HepG2 (cell line): ENCODE results near the gene HECA. TPM values are rescaled to one million over a fixed set of nuclear protein-coding genes. Genes with fewer than 3 reads are reported as not detected.
A peak's percentile ranks its signal among the peaks of the same experiment; 100 is the strongest.

Experiments
- DMAP1 ChIP-seq: IDR thresholded peaks from 2 replicates; pipeline ENCODE4 v1.6.1; 2016
- FOXK1 ChIP-seq: sonication (generic); formaldehyde crosslinking; IDR thresholded peaks from 2 replicates; pipeline ENCODE4 v1.4.0; 2020; ENCODE audit warnings: low read depth, missing genetic modification reagents, borderline replicate concordance
- HOXA5 ChIP-seq: sonication (generic); formaldehyde crosslinking; IDR thresholded peaks from 2 replicates; pipeline ENCODE4 v1.4.0; 2020; ENCODE audit warnings: missing genetic modification reagents
- ISL2 ChIP-seq: sonication (generic); formaldehyde crosslinking; IDR thresholded peaks from 2 replicates; pipeline ENCODE4 v1.5.0; 2020; ENCODE audit warnings: missing genetic modification reagents
- KLF13 ChIP-seq: sonication (generic); formaldehyde crosslinking; IDR thresholded peaks from 2 replicates; pipeline ENCODE4 v1.4.0; 2020; ENCODE audit warnings: mild to moderate bottlenecking, missing genetic modification reagents
- MATR3 ChIP-seq: sonication (generic); formaldehyde crosslinking; IDR thresholded peaks from 2 replicates; pipeline ENCODE4 v1.4.0; 2020; ENCODE audit warnings: missing genetic modification reagents
- MBNL3 ChIP-seq: fragments of 250-450 bp; sonication (Bioruptor Pico); conservative IDR thresholded peaks from 2 replicates; pipeline ENCODE4 v1.8.0; 2022; ENCODE audit warnings: mild to moderate bottlenecking, inconsistent platforms
- MZF1 ChIP-seq: sonication (generic); formaldehyde crosslinking; IDR thresholded peaks from 2 replicates; pipeline ENCODE4 v1.8.1; 2023; ENCODE audit warnings: mild to moderate bottlenecking, missing genetic modification reagents, borderline replicate concordance
- NCOA2 ChIP-seq: sonication (generic); formaldehyde crosslinking; IDR thresholded peaks from 2 replicates; pipeline ENCODE4 v1.8.0; 2022; ENCODE audit warnings: inconsistent platforms
- NFATC3 ChIP-seq: sonication (generic); formaldehyde crosslinking; IDR thresholded peaks from 2 replicates; pipeline ENCODE4 v1.5.1; 2020; ENCODE audit warnings: mild to moderate bottlenecking, missing genetic modification reagents
- NFE2 ChIP-seq: sonication (generic); formaldehyde crosslinking; IDR thresholded peaks from 2 replicates; pipeline ENCODE4 v1.4.0; 2020; ENCODE audit warnings: missing genetic modification reagents
- NFIC ChIP-seq: IDR thresholded peaks from 2 replicates; pipeline ENCODE4 v1.6.1; 2012; ENCODE audit warnings: mild to moderate bottlenecking, low read length, inconsistent platforms
- PHF21A ChIP-seq: sonication (generic); formaldehyde crosslinking; IDR thresholded peaks from 2 replicates; pipeline ENCODE4 v1.5.0; 2020; ENCODE audit warnings: mild to moderate bottlenecking, missing genetic modification reagents
- PPARG ChIP-seq: conservative IDR thresholded peaks from 2 replicates; pipeline ENCODE4 v1.6.1; 2016; ENCODE audit warnings: missing biosample characterization, missing genetic modification reagents
- RARA ChIP-seq: IDR thresholded peaks from 2 replicates; pipeline ENCODE4 v1.6.1; 2016; ENCODE audit warnings: missing genetic modification reagents, missing compliant biosample characterization
- SMC3 ChIP-seq: IDR thresholded peaks from 2 replicates; pipeline ENCODE4 v1.6.1; 2011; ENCODE audit warnings: low read length, improper control_type of control experiment
- SUZ12 ChIP-seq: fragments of 150-350 bp; IDR thresholded peaks from 2 replicates; pipeline ENCODE4 v1.6.1; 2014; ENCODE audit warnings: low read depth, low read length
- TAF1 ChIP-seq: sonication (generic); formaldehyde crosslinking; IDR thresholded peaks from 2 replicates; pipeline ENCODE4 v1.4.0; 2020; ENCODE audit warnings: missing genetic modification reagents
- TCF7 ChIP-seq: sonication (generic); IDR thresholded peaks from 2 replicates; pipeline ENCODE4 v1.6.1; 2016; ENCODE audit warnings: antibody characterized with exemption, low read depth
- THAP11 ChIP-seq: IDR thresholded peaks from 2 replicates; pipeline ENCODE4 v1.6.1; 2016; ENCODE audit warnings: missing biosample characterization, missing genetic modification reagents
- U2AF1 ChIP-seq: fragments of 200-400 bp; formaldehyde crosslinking; optimal IDR thresholded peaks from 2 replicates; pipeline ENCODE3; 2017; ENCODE audit warnings: mild to moderate bottlenecking, low read depth, low read length
- ZBTB21 ChIP-seq: sonication (generic); formaldehyde crosslinking; IDR thresholded peaks from 2 replicates; pipeline ENCODE4 v1.4.0; 2020; ENCODE audit warnings: missing genetic modification reagents
- ZFY ChIP-seq: sonication (generic); formaldehyde crosslinking; IDR thresholded peaks from 2 replicates; pipeline ENCODE4 v1.4.0; 2020; ENCODE audit warnings: missing genetic modification reagents
- ZNF576 ChIP-seq: sonication (generic); formaldehyde crosslinking; IDR thresholded peaks from 2 replicates; pipeline ENCODE4 v1.4.0; 2020; ENCODE audit warnings: mild to moderate bottlenecking, missing genetic modification reagents
- ZNF615 ChIP-seq: sonication (generic); formaldehyde crosslinking; IDR thresholded peaks from 2 replicates; pipeline ENCODE4 v1.5.0; 2020; ENCODE audit warnings: mild to moderate bottlenecking, missing genetic modification reagents, borderline replicate concordance
- ZNF660 ChIP-seq: sonication (generic); formaldehyde crosslinking; IDR thresholded peaks from 2 replicates; pipeline ENCODE4 v1.5.1; 2020; ENCODE audit warnings: mild to moderate bottlenecking, low read depth, missing genetic modification reagents, borderline replicate concordance
- ZNF724P ChIP-seq: sonication (generic); formaldehyde crosslinking; IDR thresholded peaks from 2 replicates; pipeline ENCODE4 v1.8.0; 2022; ENCODE audit warnings: missing genetic modification reagents, borderline replicate concordance
- ZSCAN21 ChIP-seq: sonication (generic); formaldehyde crosslinking; IDR thresholded peaks from 2 replicates; pipeline ENCODE4 v1.8.0; 2022; ENCODE audit warnings: mild to moderate bottlenecking, missing genetic modification reagents, moderate library complexity, borderline replicate concordance
- polyA plus RNA-seq, 8 experiments: library from polyadenylated mRNA; depleted of rRNA in 3 of 8; stranded (reverse) in 7 of 8; unstranded in 1 of 8; fragments of >200 nt; fragmentation: Illumina TruSeq in 4 of 8; extraction: Trizol in 4 of 8; gene quantifications; 2 replicates each; pipeline versions ENCODE4 v1.2.1 to v1.2.3, GENCODE V29; 2011 to 2016; ENCODE audit warnings: low read depth in 4 of 8, missing spikeins in 1 of 8, mixed read lengths in 1 of 8; ENCODE audit not compliant: insufficient read depth in 1 of 8
- total RNA-seq, 5 experiments: library from RNA; depleted of rRNA; stranded (reverse); fragments of >200 nt; fragmentation: Illumina TruSeq; extraction: Trizol; gene quantifications; 2 replicates each; pipeline ENCODE4 v1.2.3, GENCODE V29; 2016; ENCODE audit warnings: low read depth in 1 of 5
- TF ChIP-seq, protein P1 (sequence below): IDR thresholded peaks from 2 replicates; pipeline ENCODE4 v1.6.1; 2012; ENCODE audit warnings: inconsistent platforms
- TF ChIP-seq, protein P2 (sequence below): sonication (generic); formaldehyde crosslinking; conservative IDR thresholded peaks from 2 replicates; pipeline ENCODE4 v1.4.0; 2020; ENCODE audit warnings: missing genetic modification reagents

HECA gene
- total and polyA plus RNA-seq, 2 of the 13 experiments (the other 11 are each of a cell fraction or from before 2014, with no cell fraction given), result 0.18 to 0.49 TPM

- TF ChIP-seq SUZ12, result no peak
- peak; percentile 54; the same call in 1 of the 2 replicates for TF ChIP-seq ZSCAN21 (CRISPR knock-in tag)
- no peak for TF ChIP-seq MZF1
- peak; percentile 56 for TF ChIP-seq ZFY (CRISPR knock-in tag)
- TF ChIP-seq PPARG, result no peak
- no peak for TF ChIP-seq KLF13 (CRISPR knock-in tag)
- no peak for TF ChIP-seq NFATC3 (CRISPR knock-in tag)
- no peak for TF ChIP-seq NFIC
- no peak for TF ChIP-seq U2AF1
- 0 out of 2 replicates have a peak, but pooled peaks have one; percentile 15 for TF ChIP-seq DMAP1 (CRISPR knock-in tag)
- TF ChIP-seq, protein P1, sequence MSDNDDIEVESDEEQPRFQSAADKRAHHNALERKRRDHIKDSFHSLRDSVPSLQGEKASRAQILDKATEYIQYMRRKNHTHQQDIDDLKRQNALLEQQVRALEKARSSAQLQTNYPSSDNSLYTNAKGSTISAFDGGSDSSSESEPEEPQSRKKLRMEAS, result peak; percentile 48
- TF ChIP-seq MBNL3 (CRISPR knock-in tag), result no peak
- TF ChIP-seq HOXA5 (CRISPR knock-in tag), result no peak
- no peak for TF ChIP-seq PHF21A
- TF ChIP-seq THAP11, result peak; percentile 64
- peak; percentile 100 for TF ChIP-seq ZBTB21
- TF ChIP-seq RARA (CRISPR knock-in tag), result peak; percentile 3; the same call in 1 of the 2 replicates
- no peak for TF ChIP-seq SMC3
- no peak; the same call in 1 of the 2 replicates for TF ChIP-seq ZNF660 (CRISPR knock-in tag)
- no peak for TF ChIP-seq MATR3 (CRISPR knock-in tag)
- no peak for TF ChIP-seq TCF7
- TF ChIP-seq ZNF615 (CRISPR knock-in tag), result no peak
- no peak for TF ChIP-seq NFE2
- TF ChIP-seq ZNF576, result no peak
- no peak for TF ChIP-seq ISL2
- TF ChIP-seq NCOA2 (CRISPR knock-in tag), result no peak
- peak; percentile 85; the same call in 1 of the 2 replicates for TF ChIP-seq FOXK1
- TF ChIP-seq ZNF724P (CRISPR knock-in tag), result no peak
- TF ChIP-seq TAF1 (CRISPR knock-in tag), result no peak
- TF ChIP-seq, protein P2, sequence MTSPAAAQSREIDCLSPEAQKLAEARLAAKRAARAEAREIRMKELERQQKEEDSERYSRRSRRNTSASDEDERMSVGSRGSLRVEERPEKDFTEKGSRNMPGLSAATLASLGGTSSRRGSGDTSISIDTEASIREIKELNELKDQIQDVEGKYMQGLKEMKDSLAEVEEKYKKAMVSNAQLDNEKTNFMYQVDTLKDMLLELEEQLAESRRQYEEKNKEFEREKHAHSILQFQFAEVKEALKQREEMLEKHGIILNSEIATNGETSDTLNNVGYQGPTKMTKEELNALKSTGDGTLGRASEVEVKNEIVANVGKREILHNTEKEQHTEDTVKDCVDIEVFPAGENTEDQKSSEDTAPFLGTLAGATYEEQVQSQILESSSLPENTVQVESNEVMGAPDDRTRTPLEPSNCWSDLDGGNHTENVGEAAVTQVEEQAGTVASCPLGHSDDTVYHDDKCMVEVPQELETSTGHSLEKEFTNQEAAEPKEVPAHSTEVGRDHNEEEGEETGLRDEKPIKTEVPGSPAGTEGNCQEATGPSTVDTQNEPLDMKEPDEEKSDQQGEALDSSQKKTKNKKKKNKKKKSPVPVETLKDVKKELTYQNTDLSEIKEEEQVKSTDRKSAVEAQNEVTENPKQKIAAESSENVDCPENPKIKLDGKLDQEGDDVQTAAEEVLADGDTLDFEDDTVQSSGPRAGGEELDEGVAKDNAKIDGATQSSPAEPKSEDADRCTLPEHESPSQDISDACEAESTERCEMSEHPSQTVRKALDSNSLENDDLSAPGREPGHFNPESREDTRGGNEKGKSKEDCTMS (CRISPR knock-in tag), result no peak
Observed at GRCh38 chr6:139134817-139135577, at the start of gene HECA (continued).
